HG03066 (cell line): ENCODE results near the gene NAB2.

ENCODE experiments used
- ATAC-seq: cut with Tn5 transposase; IDR thresholded peaks from one replicate; pipeline ENCODE4 v1.9.1; 2021; ENCODE audit warnings: low read depth; ENCODE audit not compliant: unreplicated experiment

NAB2 gene

DNA sequence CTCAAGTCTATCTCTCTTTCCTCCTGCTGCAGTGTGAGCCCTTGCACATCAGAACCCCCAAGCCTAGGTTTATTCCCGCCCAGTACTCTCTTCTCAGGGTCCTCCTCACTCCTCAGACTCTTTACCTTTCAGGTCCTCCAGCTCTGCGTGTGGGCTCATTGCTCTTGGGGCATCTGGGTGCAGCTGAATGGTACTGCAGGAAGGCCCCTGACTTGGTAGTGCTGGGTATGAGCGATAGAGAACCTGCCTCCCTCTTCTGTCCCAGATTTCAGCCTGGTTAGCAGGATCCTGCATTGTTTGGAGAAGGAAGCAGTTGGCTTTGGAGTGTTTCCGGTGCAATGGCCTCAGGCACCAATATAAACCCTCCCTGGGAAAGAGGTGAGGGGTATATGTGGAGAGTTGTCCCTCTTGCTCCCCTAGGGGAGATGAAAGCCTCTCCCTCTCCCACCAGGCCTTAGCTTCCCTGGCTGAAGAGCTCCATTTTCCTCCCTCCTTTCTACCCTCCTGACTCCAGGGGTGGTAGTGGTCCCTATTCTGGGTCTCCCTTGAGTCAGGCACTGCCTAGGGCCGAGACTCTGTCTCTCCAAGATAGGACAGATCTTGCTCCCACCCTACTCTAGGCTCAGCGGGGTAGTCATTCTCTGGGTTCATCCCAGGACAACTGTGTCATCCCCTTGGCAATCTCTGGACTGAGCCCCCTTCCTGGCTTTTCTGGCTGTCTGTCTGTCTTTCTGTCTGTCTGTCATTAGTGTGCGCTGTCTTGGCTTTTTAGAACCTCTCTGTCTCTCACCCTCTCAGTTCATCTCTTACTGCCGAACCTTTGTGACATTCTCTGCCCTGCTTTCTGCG lies 43.2 kb downstream of the NAB2 start:
- ATAC-seq = no peak

- no peak for ATAC-seq
Observed at GRCh38 chr12:57133013-57133569, 44.2 kb downstream of the NAB2 start.

DNA sequence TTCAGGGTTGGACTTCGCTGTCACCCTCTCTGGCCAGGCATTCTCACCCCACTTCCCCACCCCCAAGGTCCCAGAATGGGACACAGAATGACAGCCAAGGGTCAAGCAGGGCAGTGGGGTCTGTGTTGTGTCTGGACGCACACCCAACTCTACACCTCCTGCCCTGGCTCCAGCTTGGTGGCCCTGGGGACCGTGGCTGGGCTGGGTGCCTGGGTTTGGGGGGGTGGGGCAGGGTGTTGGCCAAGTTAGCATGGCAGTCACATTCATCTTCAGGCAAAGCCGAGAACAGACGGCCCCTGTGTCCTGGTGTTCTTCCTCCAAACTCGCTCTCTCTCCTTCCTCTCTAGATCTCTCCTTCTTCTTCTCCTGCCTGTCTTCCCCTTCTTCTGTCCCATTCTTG lies 45.0 kb downstream of the NAB2 start:
- no peak for ATAC-seq

- ATAC-seq = no peak
Observed at GRCh38 chr12:57134949-57135348, 46.0 kb downstream of the NAB2 start.

DNA sequence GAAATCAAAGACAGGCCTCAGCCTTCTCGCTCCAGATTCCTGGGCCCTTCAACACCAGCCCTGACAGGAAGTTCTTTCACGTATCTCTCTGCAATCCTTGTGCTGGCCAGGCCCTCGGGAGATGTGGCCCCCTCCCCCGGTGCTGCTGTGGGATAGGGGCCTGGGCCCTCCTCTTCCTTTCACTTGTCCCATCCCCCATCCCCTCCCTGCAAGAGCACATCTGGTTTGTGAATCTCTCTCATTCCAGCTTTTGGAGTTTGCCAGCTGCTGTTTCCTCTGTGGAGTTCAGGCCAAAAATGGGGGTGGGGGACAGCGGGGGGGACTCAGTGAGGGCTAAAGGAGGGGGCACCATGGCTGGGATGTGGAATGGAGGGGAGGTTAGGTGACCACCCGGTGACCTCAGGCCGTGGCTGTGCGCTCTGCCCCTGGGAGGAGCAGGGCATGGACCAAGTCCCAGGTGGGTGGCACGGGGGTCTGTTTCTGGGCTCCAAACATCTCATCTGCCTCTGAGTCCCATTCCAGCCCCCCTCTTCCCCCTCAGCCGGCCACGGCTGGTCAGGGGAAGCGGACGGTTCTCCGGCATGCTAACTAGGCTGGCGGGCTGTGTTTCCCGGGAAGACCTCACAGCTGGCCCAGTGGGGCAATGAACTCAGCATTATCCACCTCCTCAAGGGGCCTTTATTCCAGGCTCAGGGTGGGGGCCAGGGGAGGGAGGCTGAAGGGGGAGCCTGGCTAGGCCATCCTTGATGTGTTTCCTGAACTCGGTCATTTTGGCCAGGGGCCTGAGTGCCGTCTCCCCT lies 46.8 kb downstream of the NAB2 start:
- ATAC-seq = no peak

- ATAC-seq = no peak
Observed at GRCh38 chr12:57138526-57139272, 49.8 kb downstream of the NAB2 start.

- no peak for ATAC-seq
Observed at GRCh38 chr12:57139796-57140649, 51.1 kb downstream of the NAB2 start.

- no peak for ATAC-seq
Observed at GRCh38 chr12:57141249-57141648, 52.3 kb downstream of the NAB2 start.

DNA sequence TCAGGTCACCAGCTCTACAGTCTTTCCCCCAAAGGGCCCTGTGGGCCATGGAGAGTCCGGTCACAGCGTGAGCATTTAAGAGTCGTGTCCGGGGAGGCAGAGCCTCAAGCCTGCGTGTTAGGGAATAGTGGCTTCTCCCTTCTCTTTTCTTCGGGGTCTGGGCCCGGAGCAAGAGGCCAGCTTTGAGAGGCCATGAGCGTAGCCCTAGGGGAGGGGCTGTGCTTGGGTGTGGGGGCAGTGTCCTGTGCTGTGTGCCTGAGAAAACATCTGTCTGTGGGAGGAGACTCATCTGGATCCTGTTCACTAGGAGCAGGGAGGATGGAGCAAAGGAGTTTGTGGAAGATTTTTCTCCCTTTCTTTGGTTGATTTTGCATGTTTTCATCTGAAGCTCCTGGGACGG lies 53.2 kb downstream of the NAB2 start:
- no peak for ATAC-seq

GRCh38 chr12:57142727-57143126 lies 53.8 kb downstream of the NAB2 start:
- no peak for ATAC-seq

DNA sequence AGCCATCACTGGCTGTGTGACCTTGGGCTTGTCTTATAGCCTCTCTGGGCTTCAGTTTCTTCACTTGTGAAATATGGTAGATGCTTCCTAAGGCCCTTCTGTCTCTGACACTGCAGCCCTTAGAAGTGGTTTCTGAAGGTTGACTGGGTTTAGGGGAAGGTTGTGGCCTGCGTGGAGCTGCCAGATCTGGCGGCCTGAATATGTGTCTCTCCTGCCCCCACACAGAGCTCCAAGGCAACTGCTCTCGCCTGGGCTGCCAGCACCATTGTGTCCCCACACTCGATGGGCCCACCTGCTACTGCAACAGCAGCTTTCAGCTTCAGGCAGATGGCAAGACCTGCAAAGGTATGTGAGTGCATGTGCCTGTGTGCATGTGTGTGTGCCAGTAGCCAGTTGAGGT lies 54.5 kb downstream of the NAB2 start:
- no peak for ATAC-seq
